Measurements from ENCODE around the gene SGK1. TPM values are rescaled to one million over a fixed set of nuclear protein-coding genes. Genes with fewer than 3 reads are reported as not detected.

SGK1 gene
- total RNA-seq, 4 donors from 2014 or later = 46.2 to 1,239 (median 876) TPM

- TF ChIP-seq POLR2AphosphoS5 (IDR thresholded peaks at IDR 0.05) (no peak), CTCF (IDR thresholded peaks at IDR 0.05) (no peak), EP300 (IDR thresholded peaks at IDR 0.05; ENCODE audit: low read depth) (no peak), POLR2A (IDR thresholded peaks at IDR 0.05) (no peak)
- in situ Hi-C loops (cut with MboI; ENCODE audit: low pct_ligation_motif_present in 1 of 4, low pct_unique_long_range_greater_than_20kb in 1 of 4, low sequenced_read_pairs in 3 of 4) = no loop called here
- intact Hi-C loops (cut with DNase I; ENCODE audit: low total_unique reads) = no loop called here
- H3K4me3 ChIP-seq = no peak overlapping the region
- DNase-seq = no peak
- H3K4me1 ChIP-seq = no peaks in the 10 kb centered on the region
- 80 to 97% methylated on average over 1 of the region's 1 CpG for WGBS, 2 donors (ENCODE audit: low coverage in 1 of 2)
- no peak overlapping the region for H3K27ac ChIP-seq
- H3K36me3 ChIP-seq = no peaks in the 10 kb centered on the region
- H3K27me3 ChIP-seq = no peaks in the 10 kb centered on the region
- H3K9me3 ChIP-seq = no peaks in the 10 kb centered on the region
Measured at GRCh38 chr6:134122775-134123174, 195.1 kb downstream of the SGK1 start.

- in situ Hi-C loops (cut with MboI; ENCODE audit: low pct_ligation_motif_present in 1 of 4, low pct_unique_long_range_greater_than_20kb in 1 of 4, low sequenced_read_pairs in 3 of 4) = no loop called here
Measured at GRCh38 chr6:134119486-134119885, 198.4 kb downstream of the SGK1 start.

More at GRCh38 chr6:134119486-134119885, 198.4 kb downstream of the SGK1 start:
- no peaks in the 10 kb centered on the region for H3K4me1 ChIP-seq
- intact Hi-C loops (cut with DNase I; ENCODE audit: low total_unique reads) = no loop called here
- H3K4me3 ChIP-seq = no peak overlapping the region
- no peak for DNase-seq
- no peak overlapping the region for H3K27ac ChIP-seq
- peaks cover 3% of the 10 kb centered on the region for H3K27me3 ChIP-seq
- no peaks in the 10 kb centered on the region for H3K9me3 ChIP-seq
- TF ChIP-seq POLR2AphosphoS5 (IDR thresholded peaks at IDR 0.05) (no peak), CTCF (IDR thresholded peaks at IDR 0.05) (no peak), POLR2A (IDR thresholded peaks at IDR 0.05) (no peak), EP300 (IDR thresholded peaks at IDR 0.05; ENCODE audit: low read depth) (no peak)
- H3K36me3 ChIP-seq = no peaks in the 10 kb centered on the region

Small RNA genes lying within 50 kb of the gene (small RNA-seq; reads per million reads assigned to genes)
- gene RF00019 = 0 reads per million in 4 donors
- 0 to 1.4 (median 0.35) reads per million in 4 donors for gene RN7SL408P
- gene RNA5SP218 = 36.1 to 114 (median 66.7) reads per million in 4 donors
- 0 reads per million in 4 donors for gene RPS29P32
